GM23248 (cell line): ENCODE data around the gene MXI1. TPM values are rescaled to one million over a fixed set of nuclear protein-coding genes. Genes with fewer than 3 reads are reported as not detected.
A peak's percentile ranks its signal among the peaks of the same experiment; 100 is the strongest.

Experiments used
- DNase-seq: peaks from one replicate; pipeline ENCODE4 v3.0.0-alpha.2; 2015
- H2AFZ ChIP-seq: fragments of 200-600 bp; sonication (generic); 2 replicates; pipeline ENCODE4 v1.6.1; 2016; ENCODE audit warnings: antibody characterized with exemption
- H3F3A ChIP-seq: fragments of 200-600 bp; sonication (generic); 2 replicates; pipeline ENCODE4 v1.6.1; 2016; ENCODE audit warnings: mild to moderate bottlenecking, antibody characterized with exemption, mixed run types; ENCODE audit not compliant: insufficient read depth
- H3K27ac ChIP-seq: fragments of 200-600 bp; sonication (generic); 2 replicates; pipeline ENCODE4 v1.5.1; 2016; ENCODE audit warnings: mild to moderate bottlenecking
- H3K27me3 ChIP-seq: fragments of 200-600 bp; sonication (generic); replicated peaks from 2 replicates; pipeline ENCODE4 v1.6.1; 2016; ENCODE audit warnings: mild to moderate bottlenecking; ENCODE audit not compliant: insufficient read depth
- H3K36me3 ChIP-seq: fragments of 200-600 bp; sonication (generic); 2 replicates; pipeline ENCODE4 v1.6.1; 2016; ENCODE audit warnings: low read depth, mild to moderate bottlenecking
- H3K4me1 ChIP-seq: fragments of 200-600 bp; sonication (generic); 2 replicates; pipeline ENCODE4 v1.6.1; 2016; ENCODE audit warnings: mild to moderate bottlenecking; ENCODE audit not compliant: insufficient read depth
- H3K4me2 ChIP-seq: fragments of 200-600 bp; sonication (generic); one replicate; pipeline ENCODE4 v1.6.1; 2016; ENCODE audit warnings: mild to moderate bottlenecking; ENCODE audit not compliant: unreplicated experiment
- H3K4me3 ChIP-seq: fragments of 200-600 bp; sonication (generic); 2 replicates; pipeline ENCODE4 v1.5.1; 2016; ENCODE audit warnings: mild to moderate bottlenecking
- H3K79me2 ChIP-seq: fragments of 200-600 bp; sonication (generic); 2 replicates; pipeline ENCODE4 v1.6.1; 2016; ENCODE audit warnings: mild to moderate bottlenecking; ENCODE audit not compliant: insufficient read depth
- H3K9ac ChIP-seq: fragments of 200-600 bp; sonication (generic); 2 replicates; pipeline ENCODE4 v1.6.1; 2016; ENCODE audit warnings: mild to moderate bottlenecking
- H3K9me2 ChIP-seq: fragments of 200-600 bp; sonication (generic); 2 replicates; pipeline ENCODE4 v1.6.1; 2016; ENCODE audit warnings: mixed run types, mild to moderate bottlenecking, moderate library complexity; ENCODE audit not compliant: insufficient read depth
- H3K9me3 ChIP-seq: fragments of 200-600 bp; sonication (generic); one replicate; pipeline ENCODE4 v1.6.1; 2017; ENCODE audit warnings: low read depth
- H4K20me1 ChIP-seq: fragments of 200-600 bp; sonication (generic); 2 replicates; pipeline ENCODE4 v1.6.0; 2016; ENCODE audit not compliant: insufficient read depth
- EZH2 ChIP-seq: fragments of 200-600 bp; sonication (generic); IDR thresholded peaks from 2 replicates; pipeline ENCODE4 v1.6.1; 2018; ENCODE audit warnings: antibody characterized with exemption, mild to moderate bottlenecking; ENCODE audit not compliant: insufficient read depth, poor library complexity, severe bottlenecking
- EZH2phosphoT487 ChIP-seq: fragments of 200-600 bp; sonication (generic); IDR thresholded peaks from 2 replicates; pipeline ENCODE4 v1.6.1; 2018; ENCODE audit warnings: antibody characterized with exemption, moderate library complexity, mild to moderate bottlenecking, low read depth; ENCODE audit not compliant: insufficient read depth
- WGBS, 2 experiments: methylation state at CpG; one replicate each; pipeline ENCODE4 v1.1.6; 2015 to 2017; ENCODE audit warnings: low lambda C conversion rate in 2 of 2, low coverage in 1 of 2; ENCODE audit errors: missing lambda C conversion rate in 2 of 2; 5-methylcytosine and 5-hydroxymethylcytosine counted together
- in situ Hi-C: fragments of 300-500 bp; cut with MboI; formaldehyde crosslinking; loops from 2 replicates; pipeline ENCODE4 v1.15.0; 2020
- polyA plus RNA-seq: library from polyadenylated mRNA; unstranded; fragments of >200 nt; fragmentation: Nextera tagmentation; extraction: Ambion mirVana; gene quantifications from 2 replicates; pipeline ENCODE4 v1.2.1, GENCODE V29; 2016
- total RNA-seq: library from RNA; depleted of rRNA; stranded (reverse); fragments of >200 nt; shearing (Covaris generic); gene quantifications from 2 replicates; pipeline ENCODE4 v1.2.3, GENCODE V29; 2014

Gene MXI1
- total and polyA plus RNA-seq, 2 experiments from 2014 or later = 17.6 to 25.7 TPM

DNA sequence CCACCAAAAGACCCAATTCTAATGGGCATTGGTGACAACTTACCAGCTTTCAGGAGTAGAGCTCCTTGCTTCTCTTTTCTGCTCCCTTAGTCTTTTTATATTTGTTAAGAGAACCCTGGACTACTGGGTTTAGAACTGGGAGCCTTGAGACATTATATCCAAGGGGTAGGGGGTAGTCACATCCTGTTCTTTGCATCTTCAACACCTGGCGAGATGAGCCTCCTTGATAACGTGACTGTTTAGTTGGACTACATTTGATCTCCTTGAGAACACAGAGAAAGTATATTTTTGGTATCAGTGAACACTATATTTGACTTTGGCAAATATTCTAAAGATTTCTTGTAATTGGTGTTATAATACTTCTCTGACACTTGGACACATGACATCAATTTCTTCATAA, 106.3 kb downstream of the MXI1 start:
- in situ Hi-C loops = loop anchor here (25.0 kb wide), 1 partner anchor 574 kb away; no protein-coding TSS in a partner anchor
- H3K4me1 ChIP-seq = peaks cover 19% of the 10 kb centered on the region
- TF ChIP-seq EZH2 (no peak), EZH2phosphoT487 (no peak)
- H3K9me2 ChIP-seq = no peaks in the 10 kb centered on the region
- no peak overlapping the region for H3K4me2 ChIP-seq
- H3K9me3 ChIP-seq = no peaks in the 10 kb centered on the region
- H4K20me1 ChIP-seq = no peaks in the 10 kb centered on the region
- peaks cover 12% of the 10 kb centered on the region for H3F3A ChIP-seq
- H3K36me3 ChIP-seq = no peaks in the 10 kb centered on the region
- H3K79me2 ChIP-seq = no peaks in the 10 kb centered on the region
- H3K27me3 ChIP-seq = no peaks in the 10 kb centered on the region
- DNase-seq = no peak
- H3K4me3 ChIP-seq = no peak overlapping the region
- H3K9ac ChIP-seq = no peak overlapping the region
- H2AFZ ChIP-seq = no peak overlapping the region
- WGBS, 2 experiments = 94 to 97% methylated on average over 2 of the region's 2 CpGs
- H3K27ac ChIP-seq = no peak overlapping the region

DNA sequence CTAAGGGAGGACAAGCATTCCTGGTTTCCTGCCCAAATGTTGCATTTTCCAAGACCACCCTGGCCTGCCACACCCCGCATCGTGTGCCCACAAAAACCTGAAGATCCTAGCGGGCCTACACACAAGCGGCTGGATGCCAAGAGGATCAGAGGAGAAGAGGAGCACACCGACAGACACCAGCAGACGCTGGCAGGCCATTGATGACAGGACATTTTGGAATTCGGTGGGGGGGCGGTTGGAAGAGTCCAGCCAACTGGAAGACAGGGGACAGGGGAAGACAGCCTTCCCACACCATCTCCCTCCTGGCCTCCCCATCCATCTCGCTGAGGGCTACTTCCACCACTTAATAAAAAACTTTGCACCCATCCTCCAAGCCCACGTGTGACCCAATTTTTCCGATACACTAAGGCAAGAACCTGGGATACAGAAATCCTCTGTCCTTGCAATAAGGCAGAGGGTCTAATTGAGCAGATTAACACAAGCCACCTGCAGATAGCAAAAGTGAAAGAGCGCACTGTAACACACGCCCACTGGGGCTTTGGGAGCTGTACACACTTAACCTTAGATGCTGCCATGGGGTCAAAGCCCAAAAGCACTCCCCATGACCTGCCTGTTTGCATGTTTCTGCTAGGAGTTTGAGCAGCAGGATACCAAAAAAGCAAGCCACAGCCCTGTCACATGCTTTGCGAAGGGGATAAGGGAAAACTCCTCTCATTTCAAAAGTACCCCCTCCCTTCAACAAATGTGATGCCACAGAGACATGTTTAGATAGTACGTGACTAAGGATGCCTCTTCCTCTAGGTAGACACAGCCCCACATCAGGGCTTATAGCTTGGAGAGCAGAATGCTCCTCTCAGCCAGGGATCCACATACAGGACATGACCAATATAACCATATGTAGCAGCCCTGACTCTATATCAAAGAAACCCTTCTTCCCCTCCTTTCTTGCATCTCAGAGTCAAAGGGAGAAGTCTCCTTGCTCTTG, 110.8 kb downstream of the MXI1 start:
- Histone ChIP-seq H3F3A (peaks cover 8% of the 10 kb centered on the region), H3K27me3 (no peaks in the 10 kb centered on the region), H3K9ac (no peak overlapping the region), H3K36me3 (no peaks in the 10 kb centered on the region), H4K20me1 (no peaks in the 10 kb centered on the region), H3K79me2 (no peaks in the 10 kb centered on the region), H3K27ac (no peak overlapping the region), H2AFZ (no peak overlapping the region), H3K4me3 (no peak overlapping the region), H3K4me1 (peaks cover 5% of the 10 kb centered on the region), H3K9me2 (no peaks in the 10 kb centered on the region), H3K9me3 (no peaks in the 10 kb centered on the region), H3K4me2 (no peak overlapping the region)
- no peak for DNase-seq
- 84 to 90% methylated on average over 15 of the region's 15 CpGs for WGBS, 2 experiments
- TF ChIP-seq EZH2phosphoT487 = no peak
- no peak for TF ChIP-seq EZH2
- in situ Hi-C loops = loop anchor here (25.0 kb wide), 1 partner anchor 569 kb away; no protein-coding TSS in a partner anchor

GRCh38 chr10:110321869-110322620, 114.6 kb downstream of the MXI1 start:
- TF ChIP-seq EZH2phosphoT487 (no peak), EZH2 (no peak)
- no peak for DNase-seq
- no peaks in the 10 kb centered on the region for H3K27me3 ChIP-seq
- no peak overlapping the region for H3K27ac ChIP-seq
- H4K20me1 ChIP-seq = no peaks in the 10 kb centered on the region
- H2AFZ ChIP-seq = no peak overlapping the region
- peaks cover 33% of the 10 kb centered on the region for H3K4me1 ChIP-seq
- H3K9me3 ChIP-seq = no peaks in the 10 kb centered on the region
- in situ Hi-C loops = loop anchor here (5.0 to 25.0 kb wide), 2 partner anchors 230 to 565 kb away; no protein-coding TSS in a partner anchor
- 94% methylated on average over 6 of the region's 6 CpGs for WGBS, 2 experiments
- no peaks in the 10 kb centered on the region for H3K79me2 ChIP-seq
- H3K9me2 ChIP-seq = no peaks in the 10 kb centered on the region
- no peak overlapping the region for H3K9ac ChIP-seq
- H3K36me3 ChIP-seq = no peaks in the 10 kb centered on the region
- H3K4me2 ChIP-seq = no peak overlapping the region
- no peak overlapping the region for H3K4me3 ChIP-seq
- H3F3A ChIP-seq = peaks cover 43% of the 10 kb centered on the region

GRCh38 chr10:110323503-110323902, 116.1 kb downstream of the MXI1 start:
- TF ChIP-seq EZH2phosphoT487 (no peak), EZH2 (no peak)
- H4K20me1 ChIP-seq = no peaks in the 10 kb centered on the region
- 2 to 23% methylated on average over 2 of the region's 2 CpGs for WGBS, 2 experiments
- no peaks in the 10 kb centered on the region for H3K9me3 ChIP-seq
- DNase-seq = peak; percentile 97
- no peaks in the 10 kb centered on the region for H3K9me2 ChIP-seq
- H3K4me1 ChIP-seq = peaks cover 41% of the 10 kb centered on the region
- in situ Hi-C loops = loop anchor here (5.0 to 25.0 kb wide), 2 partner anchors 229 to 564 kb away; no protein-coding TSS in a partner anchor
- no peaks in the 10 kb centered on the region for H3K27me3 ChIP-seq
- no peak overlapping the region for H2AFZ ChIP-seq
- H3K79me2 ChIP-seq = no peaks in the 10 kb centered on the region
- H3K4me2 ChIP-seq = peak overlapping the region; percentile 47
- H3F3A ChIP-seq = peaks cover 52% of the 10 kb centered on the region
- H3K27ac ChIP-seq = peak overlapping the region; percentile 87
- H3K9ac ChIP-seq = peak overlapping the region; percentile 51
- H3K4me3 ChIP-seq = no peak overlapping the region
- H3K36me3 ChIP-seq = no peaks in the 10 kb centered on the region
